Measurements from ENCODE around the gene CTNNA2.

Gene CTNNA2

DNA sequence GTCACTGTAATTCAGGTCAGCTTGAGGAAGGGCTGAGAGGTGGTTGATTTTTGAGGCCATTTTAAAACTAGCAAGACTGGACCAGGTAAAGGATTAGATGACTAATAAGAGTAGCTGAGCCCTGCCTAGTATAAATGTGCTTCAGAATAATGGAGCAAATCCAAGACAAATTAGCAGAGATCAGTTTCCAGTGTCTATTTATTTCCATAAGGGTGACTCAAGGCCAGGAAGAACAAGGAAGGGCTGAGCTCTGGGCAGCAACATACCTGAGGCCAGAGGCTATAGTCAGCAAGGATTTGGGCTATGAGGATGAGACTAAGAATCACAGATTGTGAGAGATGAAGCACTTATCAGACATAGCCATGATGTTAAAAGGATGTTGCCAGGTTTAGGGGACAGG lies 1130.7 kb downstream of the CTNNA2 start:
- no peak for DNase-seq

DNA sequence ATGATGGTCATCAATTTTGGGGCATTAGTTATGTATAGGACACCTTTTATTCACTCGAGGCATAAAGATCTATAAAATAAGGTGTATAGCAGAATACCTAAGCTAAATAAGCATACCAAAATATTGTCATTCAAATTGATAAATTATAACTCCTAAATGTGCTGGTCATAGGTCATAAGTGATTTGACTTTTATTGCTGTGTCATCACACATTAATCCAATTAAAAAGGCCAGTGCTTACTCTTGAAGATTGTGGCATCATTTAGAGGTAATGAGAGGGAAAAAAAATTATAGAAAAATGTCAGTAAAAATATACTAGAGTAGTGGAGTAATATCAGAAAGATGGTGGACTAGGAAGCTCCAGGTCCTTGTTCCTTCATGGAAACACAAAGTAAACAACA lies 1138.6 kb downstream of the CTNNA2 start:
- no peak for DNase-seq

DNA sequence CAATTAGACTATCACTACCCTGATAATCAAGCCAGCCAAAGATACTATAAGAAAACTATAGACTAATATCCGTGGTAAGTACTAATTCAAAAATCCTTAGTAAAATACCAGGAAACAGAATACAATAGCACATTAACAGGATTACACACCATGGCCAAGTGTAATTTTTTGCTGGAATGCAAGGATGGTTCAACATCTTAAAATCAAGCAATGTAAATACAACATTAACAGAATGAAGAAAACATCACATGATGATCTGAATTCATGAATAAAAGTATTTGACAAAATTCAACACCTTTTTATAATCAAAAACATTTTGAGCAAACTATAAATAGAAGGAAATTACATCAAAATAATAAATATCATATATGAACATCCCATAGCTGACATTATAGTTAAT lies 1142.4 kb downstream of the CTNNA2 start:
- DNase-seq = no peak

DNA sequence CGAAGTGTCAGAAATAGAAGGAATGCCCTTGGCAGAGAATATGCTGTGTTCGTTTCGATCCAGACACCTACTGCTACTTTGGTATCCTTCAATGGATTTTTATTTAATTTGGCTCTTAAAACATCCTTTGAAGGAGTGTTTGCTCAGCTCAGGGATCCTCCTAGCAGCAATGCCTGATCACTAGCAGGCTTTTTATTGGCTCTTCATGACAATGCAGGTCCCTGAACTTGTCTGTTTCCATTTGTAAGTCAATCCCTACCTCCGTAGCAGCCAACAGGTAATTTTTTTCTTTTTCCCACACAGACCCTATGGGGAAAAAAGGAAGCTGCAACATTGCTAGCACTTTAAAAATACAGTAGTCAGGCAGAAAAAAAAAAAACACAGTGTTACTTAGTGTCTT lies 1157.9 kb downstream of the CTNNA2 start:
- DNase-seq = no peak

DNA sequence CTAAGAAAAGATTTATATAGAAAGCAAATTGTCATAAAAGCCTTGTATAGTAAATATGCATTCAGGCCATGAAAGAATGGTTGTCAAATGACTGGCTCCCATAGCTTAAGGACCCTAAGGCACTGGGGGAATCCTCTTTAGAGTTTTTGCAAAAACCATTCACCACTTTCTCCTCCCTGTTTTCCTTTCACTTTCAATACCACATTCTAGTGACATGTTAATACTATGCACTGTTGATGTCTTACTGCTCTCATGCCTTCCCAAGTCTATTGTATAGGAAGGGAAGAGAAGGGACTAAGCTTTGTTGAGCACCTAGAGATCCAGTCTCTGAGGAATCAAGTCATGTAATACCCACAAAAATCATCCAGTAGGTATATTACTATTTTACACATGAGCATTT lies 1174.7 kb downstream of the CTNNA2 start:
- DNase-seq = no peak

DNA sequence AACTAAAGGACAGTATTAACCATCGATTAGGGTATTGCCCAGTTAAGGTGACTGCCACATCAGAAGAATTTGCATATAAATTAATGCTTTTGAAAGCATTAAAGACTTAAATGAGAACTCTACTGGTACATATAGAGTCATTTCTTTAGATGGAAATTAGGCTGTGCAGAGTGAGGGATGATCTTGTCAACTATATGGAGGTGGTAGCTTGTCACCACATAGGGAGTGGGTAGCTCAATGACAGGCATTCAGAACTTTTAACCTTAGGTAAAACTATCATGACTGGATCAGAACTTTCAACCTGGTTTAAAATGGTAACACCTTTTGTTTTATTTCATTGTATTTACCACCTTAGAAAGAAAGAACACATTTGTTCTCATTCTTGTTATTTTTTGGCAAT lies 1176.3 kb downstream of the CTNNA2 start:
- no peak for DNase-seq

Data from T-helper 2 cell (primary cell).